Left colon (tissue), 2 donors: ENCODE data around the gene DLGAP4. TPM values are rescaled to one million over a fixed set of nuclear protein-coding genes. Genes with fewer than 3 reads are reported as not detected.

Source experiments
- ATAC-seq: fragments of 200-7000 bp; cut with Tn5 transposase; one replicate; pipeline ENCODE4 v1.9.1; 2020; ENCODE audit warnings: mild to moderate bottlenecking, moderate library complexity
- DNase-seq, 2 donors: peaks; one replicate each; pipeline ENCODE4 v3.0.0-alpha.2; 2020
- intact Hi-C, 2 donors: fragments of 100-400 bp; cut with DNase I in 1 of 2; cut with micrococcal nuclease in 1 of 2; formaldehyde crosslinking; loops; one replicate each; pipeline versions ENCODE4 v1.11.2 to v1.14.0; 2022; cut with DNase I, micrococcal nuclease
- total RNA-seq, 2 donors: library from RNA; stranded (reverse); fragmentation: NEBNext Ultra II Directional; extraction: Animal tissue kit (Norgen Biotek cat#: 25700); gene quantifications; one replicate each; pipeline ENCODE4 v1.2.1, GENCODE V29; 2021
- donor health status: DM: no; HTN: no; CAD: no.
- donor health status: DM: yes; HTN: yes; CAD: no.

Gene DLGAP4
- total RNA-seq, 2 donors from 2014 or later = 39.2 to 47.4 TPM

DNA sequence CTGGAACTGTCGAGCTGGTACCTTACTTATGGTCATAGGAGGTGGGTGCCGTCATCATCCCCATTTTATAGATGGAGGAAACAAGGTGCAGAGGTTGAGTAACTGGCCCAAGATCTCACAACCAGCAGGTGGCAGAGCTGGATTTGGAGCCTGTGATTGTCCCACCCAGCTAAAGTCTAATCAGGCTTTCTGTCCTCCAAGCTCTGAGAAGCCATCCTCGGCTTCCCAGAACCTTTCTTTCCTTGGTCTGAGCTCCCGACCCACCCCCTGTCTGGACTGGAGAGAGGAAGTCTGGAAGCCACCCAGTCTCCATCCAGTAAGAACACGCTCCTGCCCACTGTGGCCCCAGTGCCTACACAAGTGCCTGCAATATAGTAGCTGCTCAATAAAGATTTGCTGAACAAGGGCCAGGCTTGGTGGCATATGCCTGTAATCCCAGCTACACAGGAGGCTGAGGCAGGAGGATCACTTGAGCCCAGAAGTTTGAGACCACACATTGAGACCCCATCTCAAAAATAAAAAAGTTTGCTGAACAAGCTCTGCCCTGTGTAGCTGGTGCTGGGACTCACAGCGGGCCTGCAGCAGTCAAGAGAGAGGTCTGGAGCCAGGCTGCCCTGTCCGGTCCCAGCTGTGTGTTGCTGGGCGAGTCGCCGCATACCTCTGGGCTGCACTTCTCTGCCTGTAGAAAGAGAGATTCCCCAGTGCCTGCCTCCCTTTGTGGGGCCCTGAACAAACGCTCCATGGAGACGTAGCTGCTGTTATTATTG lies 32.5 kb upstream of the DLGAP4 start:
- intact Hi-C loops = no loop called here
- no peak for DNase-seq
- no peak for ATAC-seq

DNA sequence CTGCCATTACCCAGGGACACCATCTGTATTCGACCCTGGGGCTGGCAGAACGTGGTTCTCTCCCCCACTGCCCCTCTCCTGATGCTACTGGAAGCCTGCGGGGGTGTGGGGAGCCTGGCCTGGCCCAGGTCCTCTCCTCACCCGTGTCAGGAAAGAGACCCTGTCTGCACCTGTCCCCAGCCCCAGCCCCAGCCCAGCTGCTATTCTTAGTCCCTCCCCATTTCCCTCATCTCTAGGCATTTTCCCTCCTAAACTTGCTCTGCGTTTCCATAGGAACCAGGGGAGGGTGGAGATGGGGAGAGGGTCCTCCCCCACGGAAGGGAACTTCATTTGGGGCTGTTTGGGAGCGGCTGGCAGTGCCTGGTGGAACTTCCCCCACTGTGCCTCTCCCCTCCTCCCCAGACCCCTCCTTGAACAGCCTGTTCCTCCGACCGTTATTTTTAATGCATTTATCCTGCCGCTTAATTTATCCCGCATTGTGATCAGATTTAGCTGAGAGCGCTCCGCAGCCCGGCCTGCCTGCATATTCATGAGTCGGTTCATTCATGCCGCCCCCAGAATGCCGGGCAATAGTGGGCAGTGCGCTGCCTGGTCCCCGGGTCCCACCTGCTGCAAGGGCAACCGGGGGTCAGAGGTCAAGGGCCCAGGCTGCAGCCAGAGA lies 31.8 kb upstream of the DLGAP4 start:
- DNase-seq = no peak
- no peak for ATAC-seq
- intact Hi-C loops = no loop called here

DNA sequence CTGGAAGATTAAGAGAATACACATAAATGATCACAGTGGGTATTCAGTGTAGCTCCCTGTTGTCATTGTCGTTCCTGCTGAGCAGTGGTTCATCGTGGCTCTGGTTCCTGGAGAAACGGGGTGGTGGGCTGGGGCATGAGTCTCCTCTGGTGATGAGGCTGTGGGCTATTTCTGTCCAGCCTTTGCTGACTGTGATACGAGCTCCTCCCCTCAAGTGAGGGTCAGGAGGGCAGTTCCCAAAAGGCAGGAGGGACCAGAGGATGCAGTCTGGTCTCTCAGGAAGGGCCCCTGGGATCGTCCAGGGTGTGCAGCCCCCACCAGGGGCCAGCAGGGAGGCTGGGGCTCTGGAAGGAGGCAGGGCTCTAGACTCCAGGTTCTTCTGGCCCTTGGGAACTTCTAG lies 31.1 kb upstream of the DLGAP4 start:
- intact Hi-C loops = no loop called here
- ATAC-seq (no peak), DNase-seq (no peak)

DNA sequence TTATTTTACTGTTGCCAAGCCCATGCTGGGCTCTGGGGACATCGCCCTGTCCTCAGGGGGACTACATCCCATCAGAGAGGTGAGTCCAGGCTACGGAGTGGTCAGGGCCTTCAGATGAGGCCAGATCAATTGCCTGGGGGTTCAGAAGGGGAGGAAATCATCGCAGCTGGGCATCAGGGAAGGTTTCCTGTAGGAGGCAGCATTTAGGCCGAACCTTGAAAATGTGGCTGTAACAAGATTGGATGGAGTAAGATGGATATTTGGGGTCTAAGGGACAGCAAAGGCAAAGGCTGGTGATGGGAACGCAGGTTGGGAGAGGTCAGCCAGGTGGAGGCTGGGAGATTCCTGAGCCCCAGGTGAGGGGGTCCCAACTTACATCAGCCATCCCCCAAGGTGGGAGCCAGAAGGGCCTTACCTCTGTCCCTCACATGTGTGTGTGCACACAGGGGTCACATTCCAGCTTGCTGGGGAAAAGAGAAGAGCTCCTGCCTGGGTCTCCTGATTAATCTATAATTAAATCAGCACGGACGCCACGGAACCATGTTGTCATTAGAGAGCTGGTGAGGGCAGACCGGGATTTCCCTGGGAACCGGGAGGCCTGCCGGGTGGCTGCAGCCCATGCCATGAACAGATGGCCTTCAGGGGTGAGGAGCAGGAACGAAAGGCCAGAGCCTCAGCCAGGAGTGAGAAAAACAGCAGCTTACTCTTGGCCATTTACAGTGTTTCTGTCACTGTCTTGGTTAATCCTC lies 30.5 kb upstream of the DLGAP4 start:
- DNase-seq = no peak
- intact Hi-C loops = no loop called here
- ATAC-seq = no peak

DNA sequence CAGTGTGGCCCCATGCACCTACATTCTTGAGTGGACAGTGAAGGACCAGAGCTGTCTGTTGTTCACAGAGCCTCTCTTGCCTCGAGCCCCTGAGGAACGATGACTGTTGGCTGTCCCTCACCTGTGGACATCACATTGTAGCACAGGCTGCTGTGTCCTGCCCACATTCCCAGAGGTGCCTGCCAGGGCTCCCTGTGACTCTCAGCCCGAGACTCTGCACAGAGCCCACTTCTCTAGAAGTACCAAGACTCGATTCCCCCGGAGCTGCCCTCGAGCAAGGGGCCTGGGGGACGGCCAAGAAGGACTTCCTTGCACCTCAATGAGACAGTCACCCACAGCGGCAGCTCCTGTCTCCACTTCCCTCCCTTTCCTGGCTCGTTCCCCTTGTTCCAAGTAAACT lies 28.6 kb upstream of the DLGAP4 start:
- ATAC-seq (no peak), DNase-seq (no peak)
- intact Hi-C loops = no loop called here

DNA sequence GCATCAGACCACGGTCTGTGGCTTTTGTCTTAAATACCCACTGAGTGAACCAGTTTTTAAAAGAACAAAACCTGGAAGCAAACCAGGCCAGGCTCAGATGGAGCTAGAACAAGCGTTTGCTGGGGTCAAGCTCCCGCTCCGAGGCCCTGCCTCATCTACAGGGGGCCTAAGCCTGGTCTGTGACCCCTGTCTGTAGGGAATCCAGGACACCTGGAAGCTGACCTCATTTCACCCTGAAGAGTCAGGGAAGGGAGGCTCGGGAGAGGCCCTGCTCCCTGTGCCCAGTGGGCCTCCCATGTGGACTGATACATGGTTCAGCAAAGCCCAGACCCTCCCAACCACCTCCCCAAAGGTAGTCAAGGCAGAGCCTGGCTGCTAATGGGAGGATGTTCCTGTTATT lies 26.8 kb upstream of the DLGAP4 start:
- ATAC-seq = no peak
- DNase-seq = no peak
- intact Hi-C loops = no loop called here

DNA sequence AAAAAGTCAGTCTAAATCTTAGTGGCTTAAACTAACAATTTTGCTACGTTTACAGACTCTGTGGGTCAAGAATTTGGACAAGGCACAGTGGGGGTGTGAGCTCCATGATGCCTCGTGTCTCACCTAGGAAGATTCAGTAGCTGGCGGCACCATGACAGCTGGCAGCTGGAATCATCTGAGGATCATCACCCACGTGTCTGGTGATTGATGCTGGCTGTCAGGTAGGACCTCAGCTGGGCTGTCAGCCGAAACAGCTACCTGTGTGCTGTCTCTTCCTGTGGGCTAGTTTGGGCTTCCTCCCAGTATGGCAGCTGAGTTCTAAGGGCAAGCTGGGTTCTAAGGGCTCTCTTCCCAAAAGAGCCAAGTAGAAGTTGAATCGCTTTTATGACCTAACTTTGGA lies 26.4 kb upstream of the DLGAP4 start:
- no peak for DNase-seq
- intact Hi-C loops = no loop called here
- no peak for ATAC-seq

DNA sequence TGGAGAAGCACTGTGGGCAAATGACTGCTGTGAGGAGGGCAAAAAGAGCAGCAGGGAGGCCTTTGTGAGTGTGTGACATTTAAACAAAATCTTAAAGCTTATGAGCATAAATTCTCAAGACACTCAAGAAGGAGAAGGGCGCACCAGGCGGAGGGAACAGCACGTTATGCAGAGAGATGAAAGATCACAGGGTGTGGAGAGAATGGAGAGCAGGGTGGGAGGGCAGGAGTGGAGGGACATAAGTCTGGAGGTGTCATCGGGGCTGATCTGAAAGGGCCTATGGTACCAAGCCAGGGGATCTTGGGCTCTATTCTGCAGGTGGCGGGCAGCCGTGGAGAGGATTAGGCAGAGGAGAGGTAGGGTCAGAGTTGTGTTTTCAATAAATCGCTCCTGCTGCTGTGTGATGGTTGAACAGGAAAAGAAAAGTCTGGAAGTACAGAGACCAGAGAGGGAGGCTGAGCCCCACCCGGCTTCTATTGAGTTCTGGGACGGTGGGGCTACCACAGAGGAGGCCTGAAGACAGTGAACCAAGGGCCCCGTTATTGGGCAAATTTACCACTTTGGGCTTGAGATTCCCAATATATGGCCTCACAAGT lies 24.3 kb upstream of the DLGAP4 start:
- DNase-seq (no peak), ATAC-seq (no peak)
- intact Hi-C loops = no loop called here

DNA sequence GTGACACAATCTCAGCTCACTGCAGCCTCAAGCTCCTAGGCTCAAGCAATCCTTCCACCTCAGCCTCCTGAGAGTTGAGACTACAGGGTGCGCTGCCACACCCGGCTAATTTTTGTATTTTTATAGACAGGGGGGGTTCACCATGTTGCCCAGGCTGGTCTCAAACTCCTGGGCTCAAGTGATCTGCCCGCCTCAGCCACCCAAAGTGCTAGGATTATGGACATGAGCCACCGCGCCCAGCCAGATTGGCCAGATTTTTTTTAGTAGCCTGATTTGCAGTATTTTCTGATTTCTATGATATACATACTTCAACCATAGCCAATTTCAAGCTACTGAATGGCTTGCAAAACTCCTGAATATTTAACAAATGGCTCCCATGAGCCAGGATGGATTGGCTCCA lies 21.4 kb upstream of the DLGAP4 start:
- ATAC-seq (no peak), DNase-seq (no peak)
- intact Hi-C loops = no loop called here

DNA sequence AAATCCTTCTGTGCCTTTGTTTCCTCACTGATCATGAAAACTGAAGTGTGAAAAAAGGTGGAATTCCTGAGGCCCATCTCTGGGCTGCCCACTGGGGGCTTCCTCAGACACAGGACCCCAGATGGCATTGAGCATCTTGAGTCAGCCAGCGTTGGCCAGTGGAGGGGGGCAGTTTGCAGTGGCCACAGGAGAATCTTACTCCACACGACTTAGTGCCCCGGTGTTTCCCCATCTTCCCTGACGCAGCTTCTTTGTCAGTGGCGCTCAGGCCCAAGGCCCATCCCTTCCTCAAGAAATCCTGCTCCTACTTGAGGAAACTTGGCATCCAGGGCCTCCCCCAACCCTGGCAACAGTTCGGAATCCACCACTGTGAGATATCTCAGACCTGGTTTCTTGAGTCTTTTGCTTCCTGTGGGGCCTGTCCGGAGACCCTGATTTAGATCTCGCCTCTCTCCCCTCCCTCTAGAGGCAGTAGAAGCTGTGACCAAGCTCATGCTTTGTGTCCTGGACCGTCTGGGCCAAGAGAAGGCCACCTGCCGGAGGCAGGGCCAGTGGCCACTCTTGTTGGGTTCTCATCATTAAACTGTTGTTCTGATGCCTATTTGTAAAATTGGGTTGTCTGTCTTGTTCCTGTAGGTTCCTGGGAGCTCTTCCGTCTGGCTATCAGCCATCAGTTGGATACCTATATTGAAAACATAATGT lies 20.2 kb upstream of the DLGAP4 start:
- intact Hi-C loops = no loop called here
- no peak for DNase-seq
- no peak for ATAC-seq

DNA sequence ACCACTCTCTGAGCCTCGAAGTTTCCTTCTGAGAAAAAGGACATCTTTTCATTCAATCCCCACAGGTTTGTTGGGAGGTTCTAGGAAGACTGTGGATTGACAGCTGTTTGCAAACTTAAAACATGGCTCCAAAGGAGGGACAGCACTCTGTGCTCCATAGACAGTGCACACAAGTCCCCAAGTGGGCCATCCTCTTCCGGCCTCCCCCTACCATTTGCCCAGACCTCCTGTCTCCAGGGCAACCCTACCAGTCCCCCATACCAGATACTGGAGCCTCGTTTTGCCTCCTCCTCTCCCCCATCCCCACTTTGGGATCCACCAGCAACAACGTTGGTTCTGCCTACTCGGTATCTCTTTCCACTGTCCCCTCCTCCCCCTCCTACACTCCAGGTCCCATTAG lies 8.5 kb upstream of the DLGAP4 start:
- DNase-seq (no peak), ATAC-seq (no peak)
- intact Hi-C loops = no loop called here

DNA sequence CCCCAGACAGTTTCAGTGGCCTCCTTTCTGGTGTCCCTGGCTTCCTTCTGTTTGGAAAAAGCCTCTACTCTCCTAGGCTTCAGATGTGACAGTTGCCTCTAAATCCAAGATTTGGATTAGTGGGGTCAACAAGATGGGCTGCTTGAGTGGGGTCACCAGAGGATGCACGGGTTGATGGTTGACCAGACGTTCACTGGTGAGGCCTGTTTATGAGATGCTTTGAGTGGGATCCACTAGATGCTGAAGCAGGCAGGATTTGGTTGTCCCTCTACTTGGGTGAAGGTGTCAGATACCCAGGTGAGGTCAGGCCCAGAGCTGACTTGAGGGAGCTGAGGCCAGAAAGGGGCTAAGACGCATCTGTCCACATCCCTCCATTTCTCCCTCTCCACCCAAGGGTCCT lies 8.1 kb upstream of the DLGAP4 start:
- ATAC-seq (no peak), DNase-seq (no peak)
- intact Hi-C loops = no loop called here

DNA sequence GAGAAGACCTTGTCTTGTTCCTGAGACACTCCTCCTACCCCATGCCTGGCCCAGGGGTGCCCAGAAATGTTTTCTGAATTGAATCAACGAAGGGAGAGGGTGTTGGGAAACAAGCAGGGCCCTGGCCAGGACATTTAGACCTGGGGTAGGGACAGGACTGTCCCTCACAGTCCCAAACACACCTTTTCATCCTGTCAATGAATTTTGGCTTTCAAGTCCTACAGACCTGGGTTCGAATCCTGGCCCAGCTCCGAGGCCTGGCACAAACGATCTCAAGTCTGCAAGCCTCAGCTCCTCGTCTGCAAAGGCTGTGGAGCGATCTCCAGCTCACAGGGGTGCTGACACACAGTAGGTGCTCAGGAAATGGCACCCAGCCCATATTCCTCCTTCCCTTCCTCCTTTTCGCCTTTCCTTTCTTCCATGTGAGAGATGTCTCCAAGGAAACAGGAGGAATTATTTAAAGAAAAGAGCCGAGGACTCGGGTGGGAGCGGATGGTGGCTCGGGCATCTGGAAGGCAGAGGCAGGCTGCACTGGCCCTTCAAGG lies 7.3 kb upstream of the DLGAP4 start:
- intact Hi-C loops = no loop called here
- ATAC-seq = no peak
- DNase-seq = no peak

DNA sequence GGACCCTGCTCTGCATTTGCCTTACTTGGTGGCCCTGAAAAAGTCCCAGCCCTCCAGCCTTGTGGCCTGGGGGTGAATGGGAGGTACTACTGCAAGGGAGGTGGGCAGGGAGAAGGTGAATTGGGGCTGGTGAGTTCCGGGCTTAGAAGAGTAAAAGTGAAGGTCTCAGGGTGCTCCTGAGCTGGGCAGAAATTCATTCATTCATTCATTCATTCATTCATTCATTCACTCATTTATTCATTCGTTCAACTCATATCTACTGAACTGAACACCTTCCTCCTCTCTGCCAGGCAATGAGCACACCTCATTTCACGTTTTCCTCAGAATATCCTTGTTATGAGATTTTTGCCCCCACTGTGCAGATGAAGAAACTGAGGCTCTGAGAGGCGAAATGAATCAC lies 6.7 kb upstream of the DLGAP4 start:
- intact Hi-C loops = no loop called here
- DNase-seq = no peak
- no peak for ATAC-seq

DNA sequence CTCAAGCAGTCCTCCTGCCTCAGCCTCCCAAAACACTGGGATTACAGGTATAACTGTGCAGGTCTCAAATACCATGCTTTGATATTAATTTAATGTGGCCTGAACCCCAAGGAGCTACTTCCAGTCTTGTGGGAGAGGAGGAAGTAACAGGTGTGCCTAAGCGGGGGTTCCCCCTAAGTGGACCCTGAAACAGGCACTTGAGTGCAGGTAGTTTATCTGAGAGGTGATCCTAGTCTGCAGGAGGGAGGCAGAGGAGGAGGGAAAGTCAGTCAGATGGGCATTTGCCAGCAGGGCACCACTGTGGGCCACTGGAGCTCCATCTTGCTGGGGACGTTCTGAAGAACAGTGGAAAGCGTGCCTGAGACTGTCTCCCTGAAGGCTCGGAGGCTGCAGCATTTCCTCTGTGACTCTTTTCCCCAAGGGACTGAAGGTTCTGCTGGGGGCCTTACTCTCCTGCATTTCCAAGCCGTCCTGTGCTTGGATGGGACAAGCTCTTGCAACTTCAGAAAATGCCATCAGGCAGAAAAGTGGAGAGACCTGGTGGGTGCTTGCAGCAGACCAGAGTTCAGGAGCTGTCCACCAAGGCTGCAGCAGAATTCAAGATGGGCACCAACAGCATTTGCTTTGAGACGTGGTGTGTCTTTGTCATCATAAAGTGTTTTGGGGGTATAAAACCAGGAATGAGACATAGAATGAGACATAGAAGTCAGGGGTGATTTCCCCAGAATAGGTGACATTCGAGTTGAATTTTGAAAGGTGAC lies 4.6 kb upstream of the DLGAP4 start:
- DNase-seq (no peak), ATAC-seq (no peak)
- intact Hi-C loops = no loop called here

DNA sequence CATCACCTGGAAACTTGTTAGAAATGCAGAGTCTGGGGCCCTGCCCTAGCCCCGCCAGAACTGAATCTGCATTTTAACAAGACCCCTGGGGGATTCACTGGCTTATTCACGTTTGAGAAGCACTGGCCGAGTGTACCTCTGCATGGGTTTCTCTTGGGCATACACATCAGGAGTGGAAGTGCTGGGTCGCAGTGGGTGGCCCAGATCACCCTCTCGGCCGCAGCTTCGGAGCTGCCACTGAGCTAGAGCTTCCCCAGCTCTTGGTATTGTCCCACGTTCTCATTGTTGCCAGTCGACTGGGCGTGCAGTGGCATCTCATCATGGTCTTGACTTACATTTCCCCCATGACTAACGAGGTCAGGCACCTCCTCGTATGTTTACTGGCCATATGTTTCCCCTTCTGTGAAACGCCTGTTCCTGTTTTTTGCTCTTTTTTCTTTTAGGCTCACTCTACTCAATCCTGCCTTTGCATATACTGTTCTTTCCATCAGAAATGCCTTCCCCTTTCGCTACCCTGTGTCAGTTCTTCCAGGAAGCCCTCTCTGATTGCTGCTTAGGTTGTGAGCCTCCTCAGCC lies 3.0 kb upstream of the DLGAP4 start:
- no peak for ATAC-seq
- intact Hi-C loops = no loop called here

DNA sequence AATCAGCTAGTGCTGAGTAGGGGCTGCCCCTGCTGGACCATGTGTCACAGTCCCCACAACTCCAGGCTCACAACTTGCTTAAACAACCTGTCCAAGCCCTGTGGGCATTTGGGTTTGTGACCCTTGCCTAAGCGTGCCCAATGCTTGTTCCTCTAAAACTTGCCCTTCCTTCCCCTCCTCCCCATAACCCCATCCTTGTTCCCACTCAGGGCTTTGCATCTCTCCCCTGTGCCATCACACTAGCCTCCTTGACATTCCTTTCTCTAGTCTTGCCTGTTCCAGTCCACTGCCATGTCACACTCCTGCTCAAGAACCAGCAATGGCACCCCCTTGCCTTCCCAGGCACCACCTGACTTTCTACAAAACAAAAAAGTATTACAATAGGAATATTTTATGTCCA lies 2.3 kb upstream of the DLGAP4 start:
- intact Hi-C loops = no loop called here
- ATAC-seq (no peak), DNase-seq (no peak)

More for the DNA sequence above, 3.0 kb upstream of the DLGAP4 start:
- DNase-seq = no peak
